ACC112 (cell line): ENCODE results near the gene ECT2L.
A peak's percentile ranks its signal among the peaks of the same experiment; 100 is the strongest.
"Not testable (repeated sequence)": the region's sequence is repeated elsewhere in the genome, so short reads cannot be mapped to it uniquely, and the experiment has no call there.

ENCODE experiments used
- H2AFZ ChIP-seq: fragments of 200-600 bp; sonication (generic); one replicate; pipeline ENCODE4 v1.6.0; 2017; ENCODE audit warnings: antibody characterized with exemption, low read length; ENCODE audit not compliant: unreplicated experiment
- H3K27ac ChIP-seq: fragments of 200-600 bp; sonication (generic); 2 replicates; pipeline ENCODE4 v1.5.1; 2014; ENCODE audit warnings: low read depth, mild to moderate bottlenecking, antibody characterized with exemption, low read length, moderate library complexity
- H3K27me3 ChIP-seq: fragments of 200-600 bp; sonication (generic); 2 replicates; pipeline ENCODE4 v1.6.1; 2014; ENCODE audit warnings: mild to moderate bottlenecking, antibody characterized with exemption, low read length, moderate library complexity, mixed read lengths; ENCODE audit not compliant: insufficient read depth
- H3K36me3 ChIP-seq: fragments of 200-600 bp; sonication (generic); 2 replicates; pipeline ENCODE4 v1.6.1; 2016; ENCODE audit warnings: mild to moderate bottlenecking, antibody characterized with exemption, low read length, moderate library complexity, mixed read lengths; ENCODE audit not compliant: insufficient read depth
- H3K4me1 ChIP-seq: fragments of 200-600 bp; sonication (generic); one replicate; pipeline ENCODE4 v1.6.1; 2016; ENCODE audit warnings: low read length, mixed read lengths; ENCODE audit not compliant: insufficient read depth, unreplicated experiment, control insufficient read depth
- H3K4me3 ChIP-seq: fragments of 200-600 bp; sonication (generic); 2 replicates; pipeline ENCODE4 v1.5.1; 2014; ENCODE audit warnings: mild to moderate bottlenecking, low read depth, low read length
- H3K79me2 ChIP-seq: fragments of 200-600 bp; sonication (generic); one replicate; pipeline ENCODE4 v1.6.0; 2016; ENCODE audit warnings: low read length; ENCODE audit not compliant: control insufficient read depth, unreplicated experiment, insufficient read depth

Gene ECT2L

GRCh38 chr6:138931660-138932059 is 135.8 kb downstream of the ECT2L start:
- H3K27ac ChIP-seq: no peak overlapping the region
- no peak overlapping the region for H3K4me3 ChIP-seq
- no peaks in the 10 kb centered on the region for H3K79me2 ChIP-seq
- no peak overlapping the region for H2AFZ ChIP-seq
- no peaks in the 10 kb centered on the region for H3K4me1 ChIP-seq
- H3K27me3 ChIP-seq: no peaks in the 10 kb centered on the region
- H3K36me3 ChIP-seq: 0 out of 2 replicates have a peak, but pooled peaks cover 5% of the 10 kb centered on the region

GRCh38 chr6:138936873-138937272 is 141.0 kb downstream of the ECT2L start:
- not testable (repeated sequence) for H2AFZ ChIP-seq, H3K27me3 ChIP-seq, H3K27ac ChIP-seq, H3K4me3 ChIP-seq, H3K79me2 ChIP-seq, H3K4me1 ChIP-seq
- H3K36me3 ChIP-seq: peaks cover 18% of the 10 kb centered on the region

GRCh38 chr6:138943089-138943625 is 147.3 kb downstream of the ECT2L start:
- H3K27me3 ChIP-seq: no peaks in the 10 kb centered on the region
- H2AFZ ChIP-seq: no peak overlapping the region
- H3K79me2 ChIP-seq: peaks cover 16% of the 10 kb centered on the region
- H3K4me3 ChIP-seq: no peak overlapping the region
- no peak overlapping the region for H3K27ac ChIP-seq
- peaks cover 19% of the 10 kb centered on the region for H3K4me1 ChIP-seq
- H3K36me3 ChIP-seq: peaks cover 25% of the 10 kb centered on the region

GRCh38 chr6:138944412-138944811 is 148.5 kb downstream of the ECT2L start:
- Histone ChIP-seq H3K4me1 (peaks cover 31% of the 10 kb centered on the region), H3K4me3 (no peak overlapping the region), H3K79me2 (peaks cover 29% of the 10 kb centered on the region), H2AFZ (no peak overlapping the region), H3K36me3 (peaks cover 24% of the 10 kb centered on the region), H3K27ac (peak overlapping the region; percentile 70), H3K27me3 (no peaks in the 10 kb centered on the region)

GRCh38 chr6:138945354-138945753 is 149.5 kb downstream of the ECT2L start:
- H3K4me1 ChIP-seq: peaks cover 38% of the 10 kb centered on the region
- H3K27me3 ChIP-seq: no peaks in the 10 kb centered on the region
- no peak overlapping the region for H3K4me3 ChIP-seq
- peaks cover 24% of the 10 kb centered on the region for H3K36me3 ChIP-seq
- H2AFZ ChIP-seq: no peak overlapping the region
- peaks cover 38% of the 10 kb centered on the region for H3K79me2 ChIP-seq
- 0 out of 2 replicates have a peak overlapping the region, but pooled peaks have one; percentile 70 for H3K27ac ChIP-seq

- Histone ChIP-seq H3K27ac (peak overlapping the region; percentile 7; the same call in 1 of the 2 replicates), H3K27me3 (no peaks in the 10 kb centered on the region), H3K36me3 (peaks cover 22% of the 10 kb centered on the region), H3K79me2 (peaks cover 61% of the 10 kb centered on the region), H3K4me3 (no peak overlapping the region), H2AFZ (no peak overlapping the region), H3K4me1 (peaks cover 40% of the 10 kb centered on the region)
Observed at GRCh38 chr6:138948004-138948403, 152.1 kb downstream of the ECT2L start.

GRCh38 chr6:138948546-138949179 is 152.8 kb downstream of the ECT2L start:
- H2AFZ ChIP-seq: no peak overlapping the region
- no peaks in the 10 kb centered on the region for H3K27me3 ChIP-seq
- H3K36me3 ChIP-seq: peaks cover 17% of the 10 kb centered on the region
- H3K79me2 ChIP-seq: peaks cover 67% of the 10 kb centered on the region
- peak overlapping the region; percentile 7; the same call in 1 of the 2 replicates for H3K27ac ChIP-seq
- H3K4me3 ChIP-seq: no peak overlapping the region
- peaks cover 46% of the 10 kb centered on the region for H3K4me1 ChIP-seq

- Histone ChIP-seq H3K4me3 (peak overlapping the region; percentile 54), H3K27me3 (no peaks in the 10 kb centered on the region), H3K36me3 (no peaks in the 10 kb centered on the region), H3K4me1 (peaks cover 56% of the 10 kb centered on the region), H2AFZ (no peak overlapping the region), H3K27ac (peak overlapping the region; percentile 69), H3K79me2 (peaks cover 89% of the 10 kb centered on the region)
Observed at GRCh38 chr6:138953451-138953850, 157.6 kb downstream of the ECT2L start.
